Measurements from ENCODE around the gene BRD2.

DNA sequence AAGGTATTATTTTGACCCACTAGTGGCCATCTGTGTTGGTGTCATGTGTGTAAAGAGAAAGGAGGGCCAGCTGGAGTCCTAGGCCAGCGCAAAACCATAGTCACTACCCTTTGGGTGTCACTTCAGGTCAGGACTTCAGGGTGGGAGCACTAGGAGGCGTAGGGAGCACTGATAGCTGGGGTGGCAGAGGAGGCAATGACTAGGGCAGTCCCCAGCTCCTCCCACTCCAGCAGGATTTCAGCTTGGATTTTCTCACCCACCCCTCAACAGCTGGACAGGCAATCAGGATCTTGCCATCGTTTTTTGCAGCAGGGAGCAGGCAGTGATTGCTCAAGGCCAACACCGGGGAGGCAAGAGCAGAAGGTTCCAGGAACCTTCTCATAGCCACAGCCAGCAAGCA, 45.2 kb downstream of the BRD2 start:
- TF ChIP-seq POLR2A (IDR thresholded peaks at IDR 0.05): no peak
- TF ChIP-seq, protein P1, sequence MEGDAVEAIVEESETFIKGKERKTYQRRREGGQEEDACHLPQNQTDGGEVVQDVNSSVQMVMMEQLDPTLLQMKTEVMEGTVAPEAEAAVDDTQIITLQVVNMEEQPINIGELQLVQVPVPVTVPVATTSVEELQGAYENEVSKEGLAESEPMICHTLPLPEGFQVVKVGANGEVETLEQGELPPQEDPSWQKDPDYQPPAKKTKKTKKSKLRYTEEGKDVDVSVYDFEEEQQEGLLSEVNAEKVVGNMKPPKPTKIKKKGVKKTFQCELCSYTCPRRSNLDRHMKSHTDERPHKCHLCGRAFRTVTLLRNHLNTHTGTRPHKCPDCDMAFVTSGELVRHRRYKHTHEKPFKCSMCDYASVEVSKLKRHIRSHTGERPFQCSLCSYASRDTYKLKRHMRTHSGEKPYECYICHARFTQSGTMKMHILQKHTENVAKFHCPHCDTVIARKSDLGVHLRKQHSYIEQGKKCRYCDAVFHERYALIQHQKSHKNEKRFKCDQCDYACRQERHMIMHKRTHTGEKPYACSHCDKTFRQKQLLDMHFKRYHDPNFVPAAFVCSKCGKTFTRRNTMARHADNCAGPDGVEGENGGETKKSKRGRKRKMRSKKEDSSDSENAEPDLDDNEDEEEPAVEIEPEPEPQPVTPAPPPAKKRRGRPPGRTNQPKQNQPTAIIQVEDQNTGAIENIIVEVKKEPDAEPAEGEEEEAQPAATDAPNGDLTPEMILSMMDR (IDR thresholded peaks at IDR 0.05): no peak

Data from esophagus squamous epithelium (tissue), 4 donors.